ENCODE measurements around the gene RAP1GAP2.
"Not testable (repeated sequence)": the region's sequence is repeated elsewhere in the genome, so short reads cannot be mapped to it uniquely, and the experiment has no call there.

Gene RAP1GAP2

DNA sequence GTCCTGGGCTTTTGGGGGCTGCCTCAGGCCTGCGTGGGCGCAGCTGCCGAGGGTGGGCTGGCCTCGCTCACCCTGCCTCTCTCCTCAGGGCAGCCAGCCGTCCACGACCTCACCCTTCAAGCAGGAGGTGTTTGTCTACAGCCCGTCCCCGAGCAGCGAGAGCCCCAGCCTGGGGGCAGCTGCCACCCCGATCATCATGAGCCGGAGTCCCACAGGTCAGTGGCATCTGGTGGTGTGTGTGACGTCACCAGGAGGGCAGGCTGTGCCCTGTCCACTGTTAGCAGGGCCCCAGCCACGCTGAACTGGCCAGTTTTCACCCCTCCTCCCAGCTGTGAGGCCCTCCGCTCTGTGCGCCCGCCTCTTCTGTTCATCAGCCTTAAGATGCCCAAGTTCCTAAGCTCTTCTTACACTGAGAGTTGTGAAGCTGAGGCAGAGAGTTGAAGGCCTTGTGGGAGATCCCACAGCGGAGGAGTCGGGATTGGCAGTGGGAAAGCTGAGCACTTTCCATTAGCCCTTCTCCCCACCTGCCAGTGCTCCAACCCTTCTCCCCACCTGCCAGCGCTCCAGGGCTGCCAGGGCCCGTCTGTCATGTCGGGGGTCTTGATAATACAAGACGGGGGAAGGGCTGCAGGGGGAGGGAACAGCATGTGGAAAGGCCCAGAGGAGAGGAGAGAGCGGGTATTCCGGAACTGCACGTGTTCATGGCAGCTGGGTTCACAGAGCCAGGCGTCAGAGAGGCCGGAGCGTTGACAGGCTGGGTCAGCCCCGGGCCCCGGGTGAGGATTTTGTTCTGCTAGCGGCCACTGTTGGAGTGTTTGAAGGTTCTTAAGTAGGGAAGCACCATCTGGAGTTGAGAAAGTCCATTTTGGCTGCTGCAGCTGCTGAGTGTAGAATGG, 230.9 kb downstream of the RAP1GAP2 start:
- Histone ChIP-seq H3K4me3 (no peak overlapping the region), H3K27ac (no peak overlapping the region)

DNA sequence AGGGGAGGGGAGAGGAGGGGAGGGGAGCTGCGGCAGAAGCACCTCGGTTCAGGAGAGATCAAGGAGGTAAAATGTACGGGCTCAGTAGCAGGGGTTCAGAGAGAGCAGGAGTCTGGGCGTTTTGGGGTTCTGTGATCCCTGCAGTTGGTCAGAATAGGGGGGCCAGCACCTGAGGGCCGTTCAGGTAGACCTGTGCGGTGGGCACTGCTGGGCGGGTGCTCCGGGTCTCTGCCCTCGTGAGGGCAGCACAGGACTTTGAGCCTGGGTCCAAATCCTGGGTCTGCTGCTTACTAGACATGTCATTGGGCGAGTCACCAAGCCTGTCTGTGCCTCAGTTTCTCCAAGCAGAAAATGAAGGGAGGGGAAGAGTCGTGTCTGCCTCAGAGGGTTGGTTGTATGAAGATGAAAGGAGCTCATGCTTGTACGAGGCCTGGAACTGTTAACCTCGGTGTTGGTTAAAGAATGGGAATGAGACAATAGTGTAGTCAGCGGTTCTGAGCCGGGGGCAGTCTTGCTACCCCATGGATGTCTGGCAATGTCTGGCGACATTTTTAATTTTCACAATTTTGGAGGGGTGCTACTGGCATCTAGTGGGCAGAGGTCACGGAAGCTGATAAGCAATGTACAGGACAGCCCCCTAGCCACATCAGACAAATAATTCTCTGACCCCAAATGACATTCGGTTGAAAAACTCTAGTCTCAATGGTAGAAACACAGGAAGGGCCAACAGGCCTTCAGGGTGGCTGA, 231.7 kb downstream of the RAP1GAP2 start:
- Histone ChIP-seq H3K27ac (no peak overlapping the region), H3K4me3 (no peak overlapping the region)

DNA sequence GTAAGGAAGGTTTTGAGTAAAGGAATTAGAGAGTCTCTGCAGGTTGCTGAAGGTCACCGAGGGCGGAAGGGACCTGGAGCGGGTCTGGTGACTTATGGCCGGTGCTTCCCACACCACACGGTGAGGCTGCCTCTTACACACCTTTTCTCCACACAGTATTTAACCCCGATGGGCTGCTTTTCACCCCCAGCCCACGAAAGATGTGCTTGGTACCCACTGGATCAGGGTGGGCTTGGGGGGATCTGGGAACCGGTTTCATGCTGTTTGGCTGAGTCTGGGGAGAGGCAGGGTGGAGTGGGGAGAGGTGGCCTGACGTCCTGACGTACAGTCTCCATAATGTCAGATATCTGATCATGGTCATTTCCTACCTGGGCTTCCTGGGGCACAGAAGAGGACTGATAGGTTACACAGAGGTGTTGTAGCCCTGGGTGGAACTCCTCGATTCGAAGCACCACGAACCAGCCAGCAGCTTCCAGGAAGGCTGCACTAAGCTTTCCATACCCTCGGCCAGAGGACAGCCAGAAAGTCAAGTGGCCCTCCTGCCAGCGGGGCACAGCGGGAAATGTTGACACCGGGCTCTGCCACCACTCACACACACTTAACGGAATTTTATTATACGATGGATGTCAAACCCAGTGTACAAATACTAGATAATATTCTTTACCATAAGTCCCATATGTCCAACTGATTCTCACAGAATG, 233.1 kb downstream of the RAP1GAP2 start:
- H3K27ac ChIP-seq: peak overlapping the region in 1 of 21 experiments; percentile 26
- no peak overlapping the region for H3K4me3 ChIP-seq

DNA sequence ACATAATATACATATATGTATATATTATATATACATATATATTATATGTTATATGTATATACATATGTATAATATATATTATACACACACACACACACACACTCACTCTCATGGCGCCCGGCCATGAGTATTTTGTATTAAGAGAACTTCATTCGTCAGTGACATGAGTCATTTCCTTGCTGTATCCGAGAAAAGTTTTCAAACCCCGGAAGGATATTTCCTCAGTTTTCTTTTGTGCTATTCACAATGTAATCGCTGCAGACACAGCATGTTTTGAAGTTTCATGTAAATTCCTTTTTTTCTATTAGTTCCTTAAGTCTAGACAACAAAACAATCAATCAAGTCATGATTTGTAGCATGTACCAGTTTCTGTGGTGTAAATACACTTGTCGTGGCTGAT, 233.9 kb downstream of the RAP1GAP2 start:
- H3K4me3 ChIP-seq: no peak overlapping the region
- H3K27ac ChIP-seq: peak overlapping the region in 9 of 21 experiments; percentile 9 to 78 (median 55)

DNA sequence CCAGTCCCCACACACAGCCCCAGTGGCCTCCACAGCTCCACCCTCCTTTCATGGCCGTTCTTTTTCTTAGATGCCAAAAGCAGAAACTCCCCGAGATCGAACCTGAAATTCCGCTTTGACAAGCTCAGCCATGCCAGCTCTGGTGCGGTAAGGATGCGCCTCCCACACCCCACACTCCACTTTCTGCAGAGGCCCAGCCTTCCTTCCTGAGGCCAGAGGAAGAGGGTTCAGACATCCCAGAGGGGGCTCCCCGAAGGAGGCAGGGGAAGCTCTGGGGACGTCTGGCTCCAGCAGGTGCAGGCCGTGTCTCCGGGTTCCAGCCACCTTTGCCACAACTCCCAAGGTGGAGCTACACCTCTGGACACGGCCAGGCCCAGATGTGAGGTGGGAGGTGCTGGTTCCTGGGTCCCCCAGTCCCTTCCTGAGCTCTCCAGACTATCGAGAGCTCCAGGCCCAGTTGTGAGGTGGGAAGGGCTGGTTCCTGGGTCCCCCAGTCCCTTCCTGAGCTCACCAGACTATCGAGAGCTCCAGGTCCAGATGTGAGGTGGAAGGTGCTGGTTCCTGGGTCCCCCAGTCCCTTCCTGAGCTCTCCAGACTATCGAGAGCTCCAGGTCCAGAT, 234.7 kb downstream of the RAP1GAP2 start:
- not testable (repeated sequence) for H3K4me3 ChIP-seq
- peak overlapping the region in 15 of 21 experiments; percentile 7 to 78 (median 55) for H3K27ac ChIP-seq

DNA sequence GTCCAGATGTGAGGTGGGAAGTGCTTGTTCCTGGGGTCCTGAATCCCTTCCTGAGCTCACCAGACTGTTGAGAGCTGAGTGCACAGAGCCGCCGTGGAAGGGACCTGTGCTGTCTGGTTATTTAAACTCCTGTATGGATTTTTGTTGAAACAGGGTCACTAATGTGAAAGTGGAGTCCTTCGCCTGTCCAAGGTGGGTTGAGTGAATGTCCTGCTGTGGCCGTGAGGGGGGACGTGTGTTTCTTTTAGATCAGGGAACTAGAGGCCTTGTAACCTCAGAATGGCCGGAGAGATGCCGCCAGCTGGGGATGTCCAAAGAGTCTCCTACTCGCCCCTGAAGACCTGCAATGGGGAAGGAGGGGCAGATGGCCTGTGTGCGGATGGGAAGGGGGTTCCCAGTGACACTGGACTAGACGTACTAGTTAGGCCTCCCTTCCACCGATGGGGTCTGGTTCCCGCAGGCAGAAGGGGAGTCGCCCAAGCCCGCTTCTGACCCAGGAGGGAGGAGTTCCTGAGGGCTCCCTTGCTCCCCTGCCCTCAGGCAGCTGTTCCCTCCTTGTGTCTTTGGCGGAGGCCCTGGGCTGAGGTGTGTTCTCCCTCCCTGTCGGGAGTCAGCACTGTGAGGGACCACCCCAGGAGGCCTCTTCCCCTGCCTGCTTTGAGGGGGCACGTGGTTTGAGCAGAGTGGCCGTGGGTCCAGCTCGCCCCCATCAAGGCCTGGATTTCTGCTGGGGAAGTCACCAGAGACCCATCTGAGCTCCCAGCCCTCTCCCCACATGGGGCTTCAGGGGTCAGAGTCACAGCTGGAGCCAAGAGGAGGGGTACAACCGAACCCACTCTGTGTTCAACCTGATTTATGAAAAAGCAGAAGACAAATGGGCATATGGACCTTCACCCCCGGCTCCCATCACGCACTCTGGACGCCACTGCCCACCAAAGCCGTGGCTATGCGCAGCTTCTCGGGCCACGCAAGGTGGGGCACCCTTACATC, 236.3 kb downstream of the RAP1GAP2 start:
- Histone ChIP-seq H3K4me3 (no peak overlapping the region), H3K27ac (no peak overlapping the region)

DNA sequence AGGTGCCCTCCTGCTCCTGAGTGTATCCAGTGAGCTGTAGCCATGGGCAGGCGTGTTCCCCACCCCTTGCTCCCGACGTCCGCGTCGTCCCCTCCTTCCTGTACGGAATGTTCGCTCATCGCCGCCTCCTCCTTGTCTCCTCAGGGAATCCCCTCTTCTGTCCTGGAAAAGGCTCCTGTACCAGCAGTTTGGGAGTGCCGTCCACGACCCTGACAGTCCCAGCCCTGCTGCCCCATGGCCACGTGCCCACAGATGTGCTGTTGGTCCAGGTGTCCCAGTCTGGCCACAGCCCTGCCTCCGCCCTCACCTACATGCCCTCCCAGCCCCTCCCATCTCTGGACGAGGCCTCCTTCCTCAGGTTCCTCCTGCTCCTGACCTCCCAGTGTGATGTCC, 237.0 kb downstream of the RAP1GAP2 start:
- Histone ChIP-seq H3K4me3 (no peak overlapping the region), H3K27ac (no peak overlapping the region)

DNA sequence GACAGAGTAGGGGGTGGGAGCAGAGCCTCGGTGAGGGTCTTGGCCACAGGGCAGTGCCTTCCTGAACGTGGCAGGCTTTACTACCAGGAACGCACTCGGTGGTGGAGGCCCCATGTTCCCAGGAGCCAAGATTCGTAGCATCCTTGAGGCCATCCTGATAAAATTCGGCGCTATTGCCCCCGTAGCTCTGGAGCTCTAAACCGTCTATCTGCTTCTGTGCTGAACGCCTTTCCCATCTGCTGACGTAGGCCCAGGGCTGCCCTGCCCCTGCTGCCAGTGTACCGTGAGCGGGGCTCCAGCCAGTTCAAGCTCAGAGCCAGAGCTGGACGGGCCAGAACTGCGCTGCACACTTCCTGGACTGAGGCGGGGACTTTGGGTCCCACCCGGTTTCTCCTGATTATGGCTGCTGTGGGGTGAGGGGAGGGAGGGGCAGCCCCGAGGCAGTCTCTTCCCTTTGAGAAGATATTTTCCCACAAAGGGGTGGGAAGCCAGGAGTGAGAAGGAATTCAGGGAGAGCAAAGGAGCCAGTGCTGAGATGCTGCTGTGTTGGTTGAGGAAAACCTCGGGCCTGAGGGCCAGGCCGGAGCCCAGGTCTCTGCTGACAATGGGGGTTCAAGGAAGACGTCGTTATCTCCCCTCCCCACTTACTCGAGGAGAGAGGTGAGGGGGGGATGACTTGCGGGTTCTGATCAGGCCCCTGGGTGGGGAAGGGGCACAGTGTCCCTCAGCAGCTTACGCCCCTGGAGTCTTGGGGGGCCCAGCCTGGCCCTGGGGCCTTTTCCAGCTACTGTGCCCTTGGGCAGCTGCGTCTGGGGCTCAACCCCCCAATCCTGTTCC, 237.7 kb downstream of the RAP1GAP2 start:
- Histone ChIP-seq H3K4me3 (no peak overlapping the region), H3K27ac (no peak overlapping the region)

DNA sequence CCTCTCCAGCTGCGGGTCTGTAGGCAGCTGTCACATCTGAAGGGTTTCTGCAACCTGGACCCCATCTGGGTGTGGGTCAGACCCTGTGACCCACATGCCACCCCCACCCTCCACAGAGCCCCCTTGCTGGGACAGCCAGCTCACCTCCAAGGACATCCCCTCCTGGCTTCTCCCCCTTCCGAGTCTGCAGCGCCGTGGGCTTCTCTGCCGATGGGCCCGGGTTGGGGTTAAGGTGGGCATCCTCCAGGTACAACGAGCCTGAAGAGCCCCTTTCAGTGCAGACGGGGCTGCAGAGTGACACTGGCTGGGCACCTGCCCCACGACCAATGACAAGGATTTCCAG, 238.3 kb downstream of the RAP1GAP2 start:
- H3K4me3 ChIP-seq: no peak overlapping the region
- H3K27ac ChIP-seq: no peak overlapping the region

DNA sequence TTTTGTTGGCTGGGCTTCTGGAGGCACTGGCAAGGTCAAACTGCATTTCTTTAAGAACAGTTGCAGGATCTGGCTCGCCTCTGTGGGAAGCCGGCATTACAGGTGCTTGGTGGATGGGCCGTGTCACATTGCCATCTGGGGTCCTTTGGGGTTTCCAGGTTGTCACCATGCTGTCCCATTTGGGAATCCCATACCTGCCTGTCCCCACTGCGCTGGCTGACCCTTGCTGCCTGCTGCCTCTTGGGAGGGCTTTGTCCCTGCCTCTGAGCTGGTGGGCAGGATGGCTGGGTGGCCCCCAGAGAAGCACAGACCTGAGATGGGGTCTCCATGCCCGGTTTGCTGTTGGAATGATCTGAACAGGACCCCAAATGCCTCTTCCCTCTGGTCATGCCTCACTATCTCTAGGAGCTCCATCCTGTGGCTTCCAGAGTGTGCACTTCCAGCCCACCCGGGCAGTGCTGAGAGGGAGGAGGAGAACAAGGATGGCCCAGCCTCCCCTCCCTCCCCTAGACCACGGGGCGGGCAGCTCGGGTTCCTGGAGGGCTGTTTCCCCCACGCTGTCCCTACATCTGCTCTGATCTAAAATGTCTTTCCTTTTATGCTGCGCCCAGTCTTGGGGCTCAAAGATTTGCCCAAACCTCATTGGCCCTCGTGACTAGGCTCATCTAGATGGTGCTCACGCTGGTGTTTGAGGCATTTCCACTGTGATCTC, 239.2 kb downstream of the RAP1GAP2 start:
- H3K4me3 ChIP-seq: no peak overlapping the region
- no peak overlapping the region for H3K27ac ChIP-seq

DNA sequence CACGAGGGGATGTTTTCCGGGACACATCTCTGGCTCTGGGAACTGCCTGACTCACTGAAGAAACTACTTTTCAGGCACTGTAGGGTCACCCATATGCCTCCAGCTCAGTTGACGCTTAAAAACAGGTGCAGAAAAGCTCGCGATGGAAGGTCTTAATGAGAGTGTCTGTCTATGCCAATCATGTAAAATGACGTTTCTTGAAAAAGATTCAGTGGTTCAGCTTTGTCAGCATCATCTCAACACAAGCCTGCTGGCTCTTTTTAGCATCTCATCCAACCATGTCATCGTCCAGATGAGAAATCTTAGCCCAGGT, 239.7 kb downstream of the RAP1GAP2 start:
- Histone ChIP-seq H3K4me3 (no peak overlapping the region), H3K27ac (no peak overlapping the region)

DNA sequence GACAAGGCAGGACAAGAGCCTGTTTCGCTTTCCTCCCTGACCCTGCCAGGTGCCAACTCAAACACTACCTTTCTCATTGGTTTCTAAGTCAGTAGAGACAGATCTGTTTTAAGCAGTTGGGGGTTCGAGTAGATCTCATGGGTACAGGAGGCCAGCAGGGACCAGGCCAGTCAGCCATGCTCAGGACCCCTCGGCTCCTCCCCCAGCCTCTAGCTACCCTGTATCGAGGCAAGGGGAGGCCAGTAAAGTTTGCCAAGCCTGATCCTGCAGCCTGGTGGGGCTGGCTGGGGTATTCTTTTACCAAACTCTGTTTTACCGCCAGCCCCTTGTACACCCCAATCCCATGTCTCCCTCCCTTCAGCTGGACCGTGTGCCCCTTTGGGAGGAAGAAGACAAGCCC, 240.6 kb downstream of the RAP1GAP2 start:
- H3K4me3 ChIP-seq: no peak overlapping the region
- no peak overlapping the region for H3K27ac ChIP-seq

DNA sequence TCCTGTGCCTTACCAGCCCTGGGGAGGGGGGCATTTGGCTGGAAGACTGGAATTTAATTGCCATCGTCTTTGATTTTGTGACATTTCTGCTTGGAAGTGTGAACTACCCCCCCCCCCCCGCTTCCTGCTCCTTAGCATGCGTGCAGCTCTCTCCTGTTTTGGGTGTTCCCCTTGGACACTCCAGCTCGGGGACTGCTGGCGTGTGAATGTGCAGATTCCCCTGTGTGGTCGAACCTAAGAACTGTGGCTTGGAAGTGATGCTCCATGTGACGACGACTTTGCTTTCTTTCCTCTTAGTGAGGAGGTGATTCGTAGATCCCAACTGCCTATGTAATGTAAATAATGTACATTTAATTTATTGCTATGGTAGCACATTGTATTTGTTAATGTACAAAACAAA, 241.0 kb downstream of the RAP1GAP2 start:
- H3K4me3 ChIP-seq: no peak overlapping the region
- H3K27ac ChIP-seq: no peak overlapping the region

DNA sequence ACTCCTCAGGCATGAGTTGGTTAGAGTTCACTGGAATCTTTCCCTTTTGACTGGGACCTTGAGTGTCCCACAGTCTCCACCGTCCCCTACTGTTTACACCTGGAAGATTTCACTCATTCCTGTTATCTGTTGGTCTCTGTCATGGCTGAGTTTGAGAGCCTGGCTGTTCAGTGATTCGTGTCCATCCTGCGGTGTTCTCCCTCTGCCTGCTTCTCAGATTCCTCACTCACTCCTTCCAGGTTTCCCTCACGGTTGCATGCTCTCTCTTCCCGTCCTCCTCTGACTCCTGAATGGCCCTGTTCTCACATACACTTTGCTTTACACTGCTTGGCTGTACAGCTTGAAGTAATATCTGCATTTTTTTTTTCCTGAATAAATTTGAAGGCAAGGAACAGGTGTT, 242.7 kb downstream of the RAP1GAP2 start:
- Histone ChIP-seq H3K27ac (no peak overlapping the region), H3K4me3 (no peak overlapping the region)

DNA sequence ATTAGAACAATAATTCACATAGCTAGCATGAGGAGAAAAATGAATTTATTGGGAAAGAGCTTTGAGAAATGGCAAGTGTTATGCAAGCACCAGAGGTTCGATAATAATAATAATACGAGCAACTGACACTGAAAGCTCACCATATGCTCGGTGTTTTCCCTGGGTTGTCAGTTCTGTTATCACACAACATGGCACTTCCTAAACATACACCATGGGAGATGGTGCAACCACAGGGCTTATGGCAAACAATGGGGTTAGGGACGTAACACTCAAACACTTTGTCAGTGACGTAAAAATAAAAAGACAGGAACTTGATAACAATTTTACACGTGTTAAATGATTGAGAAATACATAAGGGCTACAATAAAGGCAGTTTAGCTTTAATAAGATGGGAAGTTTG, 243.5 kb downstream of the RAP1GAP2 start:
- Histone ChIP-seq H3K4me3 (no peak overlapping the region), H3K27ac (no peak overlapping the region)

DNA sequence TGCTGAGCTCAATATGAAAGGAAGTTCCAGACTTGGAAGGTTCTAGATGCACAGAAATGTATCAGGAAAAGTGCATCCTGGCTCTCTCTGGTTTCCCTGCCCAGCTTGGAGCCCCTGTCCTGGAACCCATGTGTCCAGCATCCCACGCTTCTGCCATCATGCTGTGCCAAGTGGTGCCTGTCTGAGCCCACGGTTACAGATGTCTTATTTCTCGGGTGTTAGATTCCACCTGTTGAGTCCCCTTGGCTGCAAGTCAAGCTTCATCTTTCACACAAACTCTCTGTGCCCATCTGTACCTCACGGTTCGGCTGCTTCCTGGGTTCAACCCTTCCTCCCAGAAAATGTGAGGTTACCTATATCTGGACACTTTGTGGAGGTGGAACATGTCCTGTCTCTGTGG, 244.6 kb downstream of the RAP1GAP2 start:
- Histone ChIP-seq H3K4me3 (no peak overlapping the region), H3K27ac (no peak overlapping the region)

DNA sequence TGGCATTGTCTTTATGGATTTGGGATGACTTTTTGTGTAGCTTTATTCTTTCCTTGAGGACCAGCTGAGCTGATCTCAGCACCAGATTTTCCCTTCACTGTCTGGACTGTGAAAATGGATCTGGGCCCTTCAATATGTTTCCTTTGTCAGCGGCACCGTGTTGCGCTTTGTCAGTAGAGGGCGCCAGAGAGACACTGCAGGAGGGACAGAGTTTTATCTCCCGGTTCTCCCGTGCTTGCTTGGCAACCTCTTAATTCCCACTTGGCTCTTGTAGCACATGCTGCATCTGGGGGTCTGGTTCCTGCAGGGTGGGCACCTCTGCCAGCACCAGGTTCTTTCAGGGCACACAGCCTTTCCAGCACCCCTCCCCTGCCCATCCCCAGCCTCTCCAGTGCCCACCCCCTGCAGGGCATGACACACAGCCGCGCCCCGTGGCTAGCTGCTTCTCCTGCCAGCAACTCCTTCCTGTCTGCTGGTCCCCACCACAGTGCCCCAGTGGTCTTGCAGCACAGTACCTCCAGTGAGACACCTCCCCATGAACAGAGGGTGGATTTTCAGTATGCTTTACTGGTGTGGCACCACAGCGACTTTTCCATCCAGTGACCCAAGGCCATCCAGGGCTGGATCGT, 247.6 kb downstream of the RAP1GAP2 start:
- no peak overlapping the region for H3K4me3 ChIP-seq

More for the DNA sequence above, 247.6 kb downstream of the RAP1GAP2 start:
- H3K27ac ChIP-seq: no peak overlapping the region

All from skin epidermis (tissue), 12 donors.